H9 (cell line): ENCODE measurements around the gene PIP5KL1. TPM values are rescaled to one million over a fixed set of nuclear protein-coding genes. Genes with fewer than 3 reads are reported as not detected.

ENCODE experiments used
- DNase-seq: peaks from one replicate; pipeline ENCODE4 v3.0.0-alpha.2; 2017
- H2AFZ ChIP-seq: one replicate; pipeline ENCODE4 v1.6.1; 2013; ENCODE audit warnings: mild to moderate bottlenecking, low read length, control low read depth, moderate library complexity
- H2AK5ac ChIP-seq: 2 replicates; pipeline ENCODE4 v1.6.1; 2013; ENCODE audit warnings: low read length, control low read depth, mixed read lengths; ENCODE audit not compliant: insufficient read length
- H2BK120ac ChIP-seq: one replicate; pipeline ENCODE4 v1.6.1; 2013; ENCODE audit warnings: low read depth, mild to moderate bottlenecking, low read length, control low read depth, inconsistent platforms; ENCODE audit not compliant: poor library complexity, severe bottlenecking
- H2BK12ac ChIP-seq: 2 replicates; pipeline ENCODE4 v1.6.1; 2013; ENCODE audit warnings: low read length, control low read depth, mixed read lengths, low read depth; ENCODE audit not compliant: insufficient read length
- H2BK15ac ChIP-seq: 2 replicates; pipeline ENCODE4 v1.6.1; 2013; ENCODE audit warnings: low read depth, low read length, control low read depth
- H2BK20ac ChIP-seq: one replicate; pipeline ENCODE4 v1.6.1; 2013; ENCODE audit warnings: low read depth, mild to moderate bottlenecking, low read length, control low read depth, inconsistent platforms; ENCODE audit not compliant: poor library complexity, severe bottlenecking
- H2BK5ac ChIP-seq: 2 replicates; pipeline ENCODE4 v1.6.1; 2013; ENCODE audit warnings: low read length, control low read depth, mixed read lengths; ENCODE audit not compliant: insufficient read length
- H3K14ac ChIP-seq: 2 replicates; pipeline ENCODE4 v1.6.1; 2013; ENCODE audit warnings: low read length, control low read depth; ENCODE audit not compliant: insufficient read depth
- H3K18ac ChIP-seq: 2 replicates; pipeline ENCODE4 v1.6.1; 2013; ENCODE audit warnings: low read depth, mild to moderate bottlenecking, mixed read lengths, low read length, control low read depth; ENCODE audit not compliant: insufficient read length
- H3K23ac ChIP-seq: 2 replicates; pipeline ENCODE4 v1.6.1; 2013; ENCODE audit warnings: low read length, control low read depth, mixed read lengths, low read depth; ENCODE audit not compliant: insufficient read length
- H3K23me2 ChIP-seq: 2 replicates; pipeline ENCODE4 v1.6.1; 2013; ENCODE audit warnings: low read depth, mild to moderate bottlenecking, mixed read lengths, low read length, control low read depth; ENCODE audit not compliant: insufficient read length, poor library complexity, severe bottlenecking
- H3K27ac ChIP-seq: 2 replicates; pipeline ENCODE4 v1.5.1; 2013; ENCODE audit warnings: low read length, control low read depth, mixed read lengths, low read depth; ENCODE audit not compliant: insufficient read length
- H3K27me3 ChIP-seq: 2 replicates; pipeline ENCODE4 v1.6.1; 2013; ENCODE audit warnings: low read length, control low read depth, inconsistent platforms; ENCODE audit not compliant: insufficient read depth
- H3K4ac ChIP-seq: 2 replicates; pipeline ENCODE4 v1.6.1; 2013; ENCODE audit warnings: low read depth, mild to moderate bottlenecking, control low read depth, inconsistent platforms, low read length, moderate library complexity
- H3K4me1 ChIP-seq: 2 replicates; pipeline ENCODE4 v1.6.1; 2013; ENCODE audit warnings: low read length, control low read depth, inconsistent platforms; ENCODE audit not compliant: insufficient read depth
- H3K4me2 ChIP-seq: 2 replicates; pipeline ENCODE4 v1.6.1; 2013; ENCODE audit warnings: low read length, control low read depth, mixed read lengths; ENCODE audit not compliant: insufficient read length, insufficient read depth
- H3K56ac ChIP-seq: 2 replicates; pipeline ENCODE4 v1.6.1; 2013; ENCODE audit warnings: low read depth, mild to moderate bottlenecking, mixed read lengths, low read length, control low read depth; ENCODE audit not compliant: insufficient read length
- H3K79me1 ChIP-seq: 2 replicates; pipeline ENCODE4 v1.6.1; 2013; ENCODE audit warnings: low read depth, mild to moderate bottlenecking, moderate library complexity, low read length, control low read depth, inconsistent platforms; ENCODE audit not compliant: insufficient read depth, poor library complexity, severe bottlenecking
- H3K79me2 ChIP-seq: 2 replicates; pipeline ENCODE4 v1.6.1; 2013; ENCODE audit warnings: low read length, control low read depth, inconsistent platforms; ENCODE audit not compliant: insufficient read depth
- H3K9ac ChIP-seq: 2 replicates; pipeline ENCODE4 v1.6.1; 2013; ENCODE audit warnings: low read length, control low read depth, mixed read lengths; ENCODE audit not compliant: insufficient read length; ENCODE audit errors: extremely low read depth
- H3K9me3 ChIP-seq: one replicate; pipeline ENCODE4 v1.6.1; 2013; ENCODE audit warnings: low read depth, low read length, inconsistent platforms; ENCODE audit not compliant: control insufficient read depth
- H3T11ph ChIP-seq: one replicate; pipeline ENCODE4 v1.6.1; 2013; ENCODE audit warnings: mild to moderate bottlenecking, low read length, control low read depth, inconsistent platforms
- H4K20me1 ChIP-seq: one replicate; pipeline ENCODE4 v1.6.1; 2013; ENCODE audit not compliant: control insufficient read depth, insufficient read length, insufficient read depth
- H4K5ac ChIP-seq: 2 replicates; pipeline ENCODE4 v1.6.1; 2013; ENCODE audit warnings: low read depth, mild to moderate bottlenecking, mixed read lengths, low read length, control low read depth; ENCODE audit not compliant: insufficient read length
- H4K8ac ChIP-seq: replicated peaks from 2 replicates; pipeline ENCODE4 v1.6.1; 2013; ENCODE audit warnings: low read length, control low read depth, mixed read lengths, low read depth; ENCODE audit not compliant: insufficient read length
- H4K91ac ChIP-seq: 2 replicates; pipeline ENCODE4 v1.6.1; 2013; ENCODE audit warnings: low read depth, mild to moderate bottlenecking, moderate library complexity, mixed read lengths, low read length, control low read depth; ENCODE audit not compliant: insufficient read length
- H3K27ac Mint-ChIP-seq, 3 experiments: 2 replicates in 2 of 3; 3 replicates in 1 of 3; pipeline ENCODE4 v1.8.0; 2020 to 2021; ENCODE audit warnings: mixed read lengths in 3 of 3, mild to moderate bottlenecking in 1 of 3, moderate library complexity in 1 of 3
- H3K27me3 Mint-ChIP-seq: 2 replicates; pipeline ENCODE4 v1.8.0; 2021; ENCODE audit warnings: low read depth, mild to moderate bottlenecking, moderate library complexity, mixed read lengths
- H3K36me3 Mint-ChIP-seq, 3 experiments: 2 replicates in 2 of 3; 3 replicates in 1 of 3; pipeline ENCODE4 v1.8.0; 2020 to 2021; ENCODE audit warnings: low read depth in 3 of 3, mixed read lengths in 3 of 3; ENCODE audit not compliant: insufficient read depth in 1 of 3
- H3K4me1 Mint-ChIP-seq, 2 experiments: 2 replicates each; pipeline ENCODE4 v1.8.0; 2020; ENCODE audit warnings: mixed read lengths in 2 of 2
- H3K4me3 Mint-ChIP-seq, 2 experiments: 2 replicates in 1 of 2; 3 replicates in 1 of 2; pipeline ENCODE4 v1.8.0; 2020 to 2021; ENCODE audit warnings: mild to moderate bottlenecking in 2 of 2, mixed read lengths in 2 of 2, moderate library complexity in 1 of 2
- H3K9me3 Mint-ChIP-seq, 2 experiments: 2 replicates in 1 of 2; 3 replicates in 1 of 2; pipeline ENCODE4 v1.8.0; 2020; ENCODE audit warnings: mild to moderate bottlenecking in 2 of 2, mixed read lengths in 2 of 2, moderate library complexity in 1 of 2
- CTCF ChIP-seq: fragments of 200-600 bp; sonication (generic); conservative IDR thresholded peaks from 3 replicates; pipeline ENCODE4 v1.8.0; 2021; ENCODE audit warnings: antibody characterized with exemption, mild to moderate bottlenecking
- WGBS: extraction: QIAGEN DNeasy Blood & Tissue Kit; methylation state at CpG from one replicate; pipeline ENCODE4 v1.1.7; 2013; ENCODE audit warnings: missing lambda C conversion rate, low lambda C conversion rate, mixed read lengths; ENCODE audit not compliant: insufficient read length; ENCODE audit errors: extremely low coverage; 5-methylcytosine and 5-hydroxymethylcytosine counted together
- total RNA-seq: library from RNA; stranded (reverse); gene quantifications from 2 replicates; pipeline ENCODE4 v1.2.1, GENCODE V29; 2021

PIP5KL1 gene
- total RNA-seq, 1 experiment from 2014 or later, result 11.6 TPM

- no peaks in the 10 kb centered on the region for H3K27me3 Mint-ChIP-seq
- Histone ChIP-seq H3K4me2 (no peak overlapping the region), H2AFZ (no peak overlapping the region), H3K27me3 (no peaks in the 10 kb centered on the region), H3K4ac (no peak overlapping the region), H3T11ph (no peak overlapping the region), H3K9me3 (no peaks in the 10 kb centered on the region), H3K23ac (no peak overlapping the region), H3K9ac (no peak overlapping the region), H3K18ac (no peak overlapping the region), H2BK5ac (no peak overlapping the region), H3K14ac (no peak overlapping the region), H2BK20ac (no peak overlapping the region), H4K91ac (no peak overlapping the region), H2AK5ac (no peak overlapping the region), H2BK12ac (no peak overlapping the region), H4K5ac (no peak overlapping the region), H2BK15ac (no peak overlapping the region), H4K8ac (no peak overlapping the region), H3K4me1 (peaks cover 3% of the 10 kb centered on the region; the same call in 1 of the 2 replicates), H2BK120ac (no peak overlapping the region), H3K23me2 (no peaks in the 10 kb centered on the region), H4K20me1 (peaks cover 3% of the 10 kb centered on the region), H3K79me2 (peaks cover 12% of the 10 kb centered on the region; the same call in 1 of the 2 replicates), H3K79me1 (peaks cover 5% of the 10 kb centered on the region), H3K56ac (no peak overlapping the region), H3K27ac (no peak overlapping the region)
- H3K4me1 Mint-ChIP-seq, result peaks cover 44 to 52% of the 10 kb centered on the region in 2 experiments
- no peak overlapping the region for H3K27ac Mint-ChIP-seq
- no CpG with 5 or more reads among the region's 1 CpG for WGBS
- H3K9me3 Mint-ChIP-seq, result no peaks in the 10 kb centered on the region
- no peak overlapping the region for H3K4me3 Mint-ChIP-seq
- H3K36me3 Mint-ChIP-seq, result peaks cover 0 to 9% (median 6%) of the 10 kb centered on the region in 3 experiments; a peak in 5 of 7 replicates
- no peak for DNase-seq
- TF ChIP-seq CTCF, result no peak
These were observed 28.2 kb upstream of the PIP5KL1 start for GRCh38 chr9:127958728-127959127.
